ENCODE results near the gene DPH2. TPM values are rescaled to one million over a fixed set of nuclear protein-coding genes. Genes with fewer than 3 reads are reported as not detected.

The DPH2 gene
- total RNA-seq, 1 experiment from 2014 or later: 57.5 TPM

DNA sequence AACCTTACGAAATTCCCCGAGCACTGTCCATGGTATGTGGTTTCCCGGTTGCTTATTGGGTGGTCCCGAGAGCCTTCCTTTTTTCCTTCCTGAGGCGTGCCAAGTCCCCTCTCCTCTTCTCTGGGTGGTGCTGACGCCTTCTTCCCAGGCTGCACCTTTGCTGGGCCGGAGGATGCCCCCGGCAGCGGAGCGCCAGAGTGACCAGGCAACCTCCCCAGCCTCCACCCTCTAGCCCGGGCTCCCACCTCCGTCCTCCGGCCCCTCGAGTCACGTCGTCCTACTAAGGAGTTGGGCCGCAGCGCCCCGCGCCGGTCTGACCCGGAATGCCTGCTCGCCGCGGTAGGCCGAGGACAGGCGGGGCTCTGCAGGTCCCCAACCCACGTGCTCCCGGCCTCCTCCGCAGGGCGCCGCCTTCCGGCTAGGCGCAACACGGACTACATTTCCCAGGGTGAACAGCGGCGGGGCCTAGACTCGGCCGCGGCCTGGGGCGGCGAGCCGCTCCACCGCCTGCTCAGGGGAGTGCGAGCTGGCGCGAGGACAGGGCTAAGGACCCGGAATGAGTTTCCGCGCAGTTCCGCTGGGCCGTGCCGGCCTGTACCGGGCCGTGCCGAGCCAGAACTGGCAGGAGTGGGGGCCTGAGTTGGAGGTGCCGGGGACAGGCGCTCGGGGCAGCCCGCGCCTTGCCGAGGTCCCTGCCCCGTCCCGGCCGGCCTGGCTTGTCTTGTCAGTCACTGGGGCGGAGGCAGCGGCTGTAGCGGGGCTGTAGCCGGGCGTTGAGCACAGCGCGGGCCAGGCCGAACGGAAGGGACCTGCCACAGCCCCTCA, 23.4 kb upstream of the DPH2 start, which contains the start of gene IPO13 (continued):
- TF ChIP-seq, protein P1, sequence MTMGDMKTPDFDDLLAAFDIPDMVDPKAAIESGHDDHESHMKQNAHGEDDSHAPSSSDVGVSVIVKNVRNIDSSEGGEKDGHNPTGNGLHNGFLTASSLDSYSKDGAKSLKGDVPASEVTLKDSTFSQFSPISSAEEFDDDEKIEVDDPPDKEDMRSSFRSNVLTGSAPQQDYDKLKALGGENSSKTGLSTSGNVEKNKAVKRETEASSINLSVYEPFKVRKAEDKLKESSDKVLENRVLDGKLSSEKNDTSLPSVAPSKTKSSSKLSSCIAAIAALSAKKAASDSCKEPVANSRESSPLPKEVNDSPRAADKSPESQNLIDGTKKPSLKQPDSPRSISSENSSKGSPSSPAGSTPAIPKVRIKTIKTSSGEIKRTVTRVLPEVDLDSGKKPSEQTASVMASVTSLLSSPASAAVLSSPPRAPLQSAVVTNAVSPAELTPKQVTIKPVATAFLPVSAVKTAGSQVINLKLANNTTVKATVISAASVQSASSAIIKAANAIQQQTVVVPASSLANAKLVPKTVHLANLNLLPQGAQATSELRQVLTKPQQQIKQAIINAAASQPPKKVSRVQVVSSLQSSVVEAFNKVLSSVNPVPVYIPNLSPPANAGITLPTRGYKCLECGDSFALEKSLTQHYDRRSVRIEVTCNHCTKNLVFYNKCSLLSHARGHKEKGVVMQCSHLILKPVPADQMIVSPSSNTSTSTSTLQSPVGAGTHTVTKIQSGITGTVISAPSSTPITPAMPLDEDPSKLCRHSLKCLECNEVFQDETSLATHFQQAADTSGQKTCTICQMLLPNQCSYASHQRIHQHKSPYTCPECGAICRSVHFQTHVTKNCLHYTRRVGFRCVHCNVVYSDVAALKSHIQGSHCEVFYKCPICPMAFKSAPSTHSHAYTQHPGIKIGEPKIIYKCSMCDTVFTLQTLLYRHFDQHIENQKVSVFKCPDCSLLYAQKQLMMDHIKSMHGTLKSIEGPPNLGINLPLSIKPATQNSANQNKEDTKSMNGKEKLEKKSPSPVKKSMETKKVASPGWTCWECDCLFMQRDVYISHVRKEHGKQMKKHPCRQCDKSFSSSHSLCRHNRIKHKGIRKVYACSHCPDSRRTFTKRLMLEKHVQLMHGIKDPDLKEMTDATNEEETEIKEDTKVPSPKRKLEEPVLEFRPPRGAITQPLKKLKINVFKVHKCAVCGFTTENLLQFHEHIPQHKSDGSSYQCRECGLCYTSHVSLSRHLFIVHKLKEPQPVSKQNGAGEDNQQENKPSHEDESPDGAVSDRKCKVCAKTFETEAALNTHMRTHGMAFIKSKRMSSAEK (CRISPR knock-in tag; IDR thresholded peaks at IDR 0.05; ENCODE audit: borderline replicate concordance): no peak
- no peak for TF ChIP-seq CREB1 (CRISPR knock-in tag; IDR thresholded peaks at IDR 0.05)
- TF ChIP-seq, protein P2, sequence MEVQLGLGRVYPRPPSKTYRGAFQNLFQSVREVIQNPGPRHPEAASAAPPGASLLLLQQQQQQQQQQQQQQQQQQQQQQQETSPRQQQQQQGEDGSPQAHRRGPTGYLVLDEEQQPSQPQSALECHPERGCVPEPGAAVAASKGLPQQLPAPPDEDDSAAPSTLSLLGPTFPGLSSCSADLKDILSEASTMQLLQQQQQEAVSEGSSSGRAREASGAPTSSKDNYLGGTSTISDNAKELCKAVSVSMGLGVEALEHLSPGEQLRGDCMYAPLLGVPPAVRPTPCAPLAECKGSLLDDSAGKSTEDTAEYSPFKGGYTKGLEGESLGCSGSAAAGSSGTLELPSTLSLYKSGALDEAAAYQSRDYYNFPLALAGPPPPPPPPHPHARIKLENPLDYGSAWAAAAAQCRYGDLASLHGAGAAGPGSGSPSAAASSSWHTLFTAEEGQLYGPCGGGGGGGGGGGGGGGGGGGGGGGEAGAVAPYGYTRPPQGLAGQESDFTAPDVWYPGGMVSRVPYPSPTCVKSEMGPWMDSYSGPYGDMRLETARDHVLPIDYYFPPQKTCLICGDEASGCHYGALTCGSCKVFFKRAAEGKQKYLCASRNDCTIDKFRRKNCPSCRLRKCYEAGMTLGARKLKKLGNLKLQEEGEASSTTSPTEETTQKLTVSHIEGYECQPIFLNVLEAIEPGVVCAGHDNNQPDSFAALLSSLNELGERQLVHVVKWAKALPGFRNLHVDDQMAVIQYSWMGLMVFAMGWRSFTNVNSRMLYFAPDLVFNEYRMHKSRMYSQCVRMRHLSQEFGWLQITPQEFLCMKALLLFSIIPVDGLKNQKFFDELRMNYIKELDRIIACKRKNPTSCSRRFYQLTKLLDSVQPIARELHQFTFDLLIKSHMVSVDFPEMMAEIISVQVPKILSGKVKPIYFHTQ (CRISPR knock-in tag; IDR thresholded peaks at IDR 0.05): no peak
- TF ChIP-seq, protein P3, sequence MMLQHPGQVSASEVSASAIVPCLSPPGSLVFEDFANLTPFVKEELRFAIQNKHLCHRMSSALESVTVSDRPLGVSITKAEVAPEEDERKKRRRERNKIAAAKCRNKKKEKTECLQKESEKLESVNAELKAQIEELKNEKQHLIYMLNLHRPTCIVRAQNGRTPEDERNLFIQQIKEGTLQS (CRISPR knock-in tag; conservative IDR thresholded peaks at IDR 0.05): no peak
- TF ChIP-seq NFE2L1 (CRISPR knock-in tag; IDR thresholded peaks at IDR 0.05): no peak
- TF ChIP-seq, protein P4, sequence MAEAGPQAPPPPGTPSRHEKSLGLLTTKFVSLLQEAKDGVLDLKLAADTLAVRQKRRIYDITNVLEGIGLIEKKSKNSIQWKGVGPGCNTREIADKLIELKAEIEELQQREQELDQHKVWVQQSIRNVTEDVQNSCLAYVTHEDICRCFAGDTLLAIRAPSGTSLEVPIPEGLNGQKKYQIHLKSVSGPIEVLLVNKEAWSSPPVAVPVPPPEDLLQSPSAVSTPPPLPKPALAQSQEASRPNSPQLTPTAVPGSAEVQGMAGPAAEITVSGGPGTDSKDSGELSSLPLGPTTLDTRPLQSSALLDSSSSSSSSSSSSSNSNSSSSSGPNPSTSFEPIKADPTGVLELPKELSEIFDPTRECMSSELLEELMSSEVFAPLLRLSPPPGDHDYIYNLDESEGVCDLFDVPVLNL (CRISPR knock-in tag; IDR thresholded peaks at IDR 0.05; ENCODE audit: borderline replicate concordance, low read depth): no peak
- no peak for TF ChIP-seq NFYB (CRISPR knock-in tag; conservative IDR thresholded peaks at IDR 0.05; ENCODE audit: low read depth)
- TF ChIP-seq, protein P5, sequence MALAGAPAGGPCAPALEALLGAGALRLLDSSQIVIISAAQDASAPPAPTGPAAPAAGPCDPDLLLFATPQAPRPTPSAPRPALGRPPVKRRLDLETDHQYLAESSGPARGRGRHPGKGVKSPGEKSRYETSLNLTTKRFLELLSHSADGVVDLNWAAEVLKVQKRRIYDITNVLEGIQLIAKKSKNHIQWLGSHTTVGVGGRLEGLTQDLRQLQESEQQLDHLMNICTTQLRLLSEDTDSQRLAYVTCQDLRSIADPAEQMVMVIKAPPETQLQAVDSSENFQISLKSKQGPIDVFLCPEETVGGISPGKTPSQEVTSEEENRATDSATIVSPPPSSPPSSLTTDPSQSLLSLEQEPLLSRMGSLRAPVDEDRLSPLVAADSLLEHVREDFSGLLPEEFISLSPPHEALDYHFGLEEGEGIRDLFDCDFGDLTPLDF (CRISPR knock-in tag; IDR thresholded peaks at IDR 0.05): no peak
- TF ChIP-seq, protein P6, sequence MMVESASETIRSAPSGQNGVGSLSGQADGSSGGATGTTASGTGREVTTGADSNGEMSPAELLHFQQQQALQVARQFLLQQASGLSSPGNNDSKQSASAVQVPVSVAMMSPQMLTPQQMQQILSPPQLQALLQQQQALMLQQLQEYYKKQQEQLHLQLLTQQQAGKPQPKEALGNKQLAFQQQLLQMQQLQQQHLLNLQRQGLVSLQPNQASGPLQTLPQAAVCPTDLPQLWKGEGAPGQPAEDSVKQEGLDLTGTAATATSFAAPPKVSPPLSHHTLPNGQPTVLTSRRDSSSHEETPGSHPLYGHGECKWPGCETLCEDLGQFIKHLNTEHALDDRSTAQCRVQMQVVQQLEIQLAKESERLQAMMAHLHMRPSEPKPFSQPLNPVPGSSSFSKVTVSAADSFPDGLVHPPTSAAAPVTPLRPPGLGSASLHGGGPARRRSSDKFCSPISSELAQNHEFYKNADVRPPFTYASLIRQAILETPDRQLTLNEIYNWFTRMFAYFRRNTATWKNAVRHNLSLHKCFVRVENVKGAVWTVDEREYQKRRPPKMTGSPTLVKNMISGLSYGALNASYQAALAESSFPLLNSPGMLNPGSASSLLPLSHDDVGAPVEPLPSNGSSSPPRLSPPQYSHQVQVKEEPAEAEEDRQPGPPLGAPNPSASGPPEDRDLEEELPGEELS (CRISPR knock-in tag; IDR thresholded peaks at IDR 0.05): no peak; the same call in none of the 2 replicates
- no peak for TF ChIP-seq GTF2I (CRISPR knock-in tag; conservative IDR thresholded peaks at IDR 0.05)
- peak; percentile 70 for TF ChIP-seq FOXK1 (CRISPR knock-in tag; IDR thresholded peaks at IDR 0.05)
- TF ChIP-seq, protein P7, sequence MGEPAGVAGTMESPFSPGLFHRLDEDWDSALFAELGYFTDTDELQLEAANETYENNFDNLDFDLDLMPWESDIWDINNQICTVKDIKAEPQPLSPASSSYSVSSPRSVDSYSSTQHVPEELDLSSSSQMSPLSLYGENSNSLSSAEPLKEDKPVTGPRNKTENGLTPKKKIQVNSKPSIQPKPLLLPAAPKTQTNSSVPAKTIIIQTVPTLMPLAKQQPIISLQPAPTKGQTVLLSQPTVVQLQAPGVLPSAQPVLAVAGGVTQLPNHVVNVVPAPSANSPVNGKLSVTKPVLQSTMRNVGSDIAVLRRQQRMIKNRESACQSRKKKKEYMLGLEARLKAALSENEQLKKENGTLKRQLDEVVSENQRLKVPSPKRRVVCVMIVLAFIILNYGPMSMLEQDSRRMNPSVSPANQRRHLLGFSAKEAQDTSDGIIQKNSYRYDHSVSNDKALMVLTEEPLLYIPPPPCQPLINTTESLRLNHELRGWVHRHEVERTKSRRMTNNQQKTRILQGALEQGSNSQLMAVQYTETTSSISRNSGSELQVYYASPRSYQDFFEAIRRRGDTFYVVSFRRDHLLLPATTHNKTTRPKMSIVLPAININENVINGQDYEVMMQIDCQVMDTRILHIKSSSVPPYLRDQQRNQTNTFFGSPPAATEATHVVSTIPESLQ (CRISPR knock-in tag; IDR thresholded peaks at IDR 0.05): no peak
- no peak for TF ChIP-seq NR2C2 (CRISPR knock-in tag; IDR thresholded peaks at IDR 0.05)
- TF ChIP-seq GABPB1 (CRISPR knock-in tag; IDR thresholded peaks at IDR 0.05): peak; percentile 63; the same call in 1 of the 2 replicates
- TF ChIP-seq, protein P8, sequence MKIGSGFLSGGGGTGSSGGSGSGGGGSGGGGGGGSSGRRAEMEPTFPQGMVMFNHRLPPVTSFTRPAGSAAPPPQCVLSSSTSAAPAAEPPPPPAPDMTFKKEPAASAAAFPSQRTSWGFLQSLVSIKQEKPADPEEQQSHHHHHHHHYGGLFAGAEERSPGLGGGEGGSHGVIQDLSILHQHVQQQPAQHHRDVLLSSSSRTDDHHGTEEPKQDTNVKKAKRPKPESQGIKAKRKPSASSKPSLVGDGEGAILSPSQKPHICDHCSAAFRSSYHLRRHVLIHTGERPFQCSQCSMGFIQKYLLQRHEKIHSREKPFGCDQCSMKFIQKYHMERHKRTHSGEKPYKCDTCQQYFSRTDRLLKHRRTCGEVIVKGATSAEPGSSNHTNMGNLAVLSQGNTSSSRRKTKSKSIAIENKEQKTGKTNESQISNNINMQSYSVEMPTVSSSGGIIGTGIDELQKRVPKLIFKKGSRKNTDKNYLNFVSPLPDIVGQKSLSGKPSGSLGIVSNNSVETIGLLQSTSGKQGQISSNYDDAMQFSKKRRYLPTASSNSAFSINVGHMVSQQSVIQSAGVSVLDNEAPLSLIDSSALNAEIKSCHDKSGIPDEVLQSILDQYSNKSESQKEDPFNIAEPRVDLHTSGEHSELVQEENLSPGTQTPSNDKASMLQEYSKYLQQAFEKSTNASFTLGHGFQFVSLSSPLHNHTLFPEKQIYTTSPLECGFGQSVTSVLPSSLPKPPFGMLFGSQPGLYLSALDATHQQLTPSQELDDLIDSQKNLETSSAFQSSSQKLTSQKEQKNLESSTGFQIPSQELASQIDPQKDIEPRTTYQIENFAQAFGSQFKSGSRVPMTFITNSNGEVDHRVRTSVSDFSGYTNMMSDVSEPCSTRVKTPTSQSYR (CRISPR knock-in tag; IDR thresholded peaks at IDR 0.05): no peak
- TF ChIP-seq, protein P9, sequence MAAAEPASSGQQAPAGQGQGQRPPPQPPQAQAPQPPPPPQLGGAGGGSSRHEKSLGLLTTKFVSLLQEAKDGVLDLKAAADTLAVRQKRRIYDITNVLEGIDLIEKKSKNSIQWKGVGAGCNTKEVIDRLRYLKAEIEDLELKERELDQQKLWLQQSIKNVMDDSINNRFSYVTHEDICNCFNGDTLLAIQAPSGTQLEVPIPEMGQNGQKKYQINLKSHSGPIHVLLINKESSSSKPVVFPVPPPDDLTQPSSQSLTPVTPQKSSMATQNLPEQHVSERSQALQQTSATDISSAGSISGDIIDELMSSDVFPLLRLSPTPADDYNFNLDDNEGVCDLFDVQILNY (CRISPR knock-in tag; IDR thresholded peaks at IDR 0.05): peak; percentile 68
- peak; percentile 95 for TF ChIP-seq ETV6 (CRISPR knock-in tag; IDR thresholded peaks at IDR 0.05)
- TF ChIP-seq ZNF232 (CRISPR knock-in tag; IDR thresholded peaks at IDR 0.05): 0 out of 2 replicates have a peak, but pooled peaks have one; percentile 50

All from WTC11 (cell line).